ENCODE measurements around the gene SLC25A29.

DNA sequence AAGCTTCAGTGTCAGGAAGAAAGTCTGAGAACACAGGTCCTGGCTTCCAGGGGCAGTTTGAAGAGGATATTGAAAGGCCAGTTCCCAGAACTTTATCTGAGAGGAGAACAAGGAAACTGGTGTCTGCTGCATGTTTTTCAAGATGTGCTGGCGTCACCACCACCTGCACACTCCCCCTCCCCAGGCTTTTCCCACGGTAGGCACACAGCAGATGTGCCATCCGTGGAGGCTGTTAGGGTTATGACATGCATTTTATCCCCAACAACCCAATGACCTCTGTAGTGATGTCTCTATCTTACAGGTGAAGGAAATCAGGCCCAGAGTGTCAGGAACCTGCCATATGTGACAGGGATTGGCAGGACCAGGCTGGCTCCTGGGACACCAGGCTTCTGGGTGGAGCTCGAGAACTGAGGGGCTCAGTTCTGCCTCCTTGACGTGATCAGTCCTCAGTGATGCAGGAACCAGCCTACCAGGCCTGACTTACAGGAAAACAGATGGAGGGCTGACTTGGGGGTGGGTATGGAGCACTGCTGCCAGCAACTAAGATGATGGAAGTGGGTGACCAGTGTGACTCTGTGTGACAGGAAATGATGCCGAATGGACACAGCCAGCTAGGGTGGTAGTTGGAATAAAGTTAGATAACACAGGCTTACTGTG is 33.6 kb upstream of the SLC25A29 start:
- TF ChIP-seq CHD2 (IDR thresholded peaks at IDR 0.05; ENCODE audit: low read length, partially characterized antibody) = no peak
- TF ChIP-seq, protein P1, sequence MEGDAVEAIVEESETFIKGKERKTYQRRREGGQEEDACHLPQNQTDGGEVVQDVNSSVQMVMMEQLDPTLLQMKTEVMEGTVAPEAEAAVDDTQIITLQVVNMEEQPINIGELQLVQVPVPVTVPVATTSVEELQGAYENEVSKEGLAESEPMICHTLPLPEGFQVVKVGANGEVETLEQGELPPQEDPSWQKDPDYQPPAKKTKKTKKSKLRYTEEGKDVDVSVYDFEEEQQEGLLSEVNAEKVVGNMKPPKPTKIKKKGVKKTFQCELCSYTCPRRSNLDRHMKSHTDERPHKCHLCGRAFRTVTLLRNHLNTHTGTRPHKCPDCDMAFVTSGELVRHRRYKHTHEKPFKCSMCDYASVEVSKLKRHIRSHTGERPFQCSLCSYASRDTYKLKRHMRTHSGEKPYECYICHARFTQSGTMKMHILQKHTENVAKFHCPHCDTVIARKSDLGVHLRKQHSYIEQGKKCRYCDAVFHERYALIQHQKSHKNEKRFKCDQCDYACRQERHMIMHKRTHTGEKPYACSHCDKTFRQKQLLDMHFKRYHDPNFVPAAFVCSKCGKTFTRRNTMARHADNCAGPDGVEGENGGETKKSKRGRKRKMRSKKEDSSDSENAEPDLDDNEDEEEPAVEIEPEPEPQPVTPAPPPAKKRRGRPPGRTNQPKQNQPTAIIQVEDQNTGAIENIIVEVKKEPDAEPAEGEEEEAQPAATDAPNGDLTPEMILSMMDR (IDR thresholded peaks at IDR 0.05) = no peak
- no peak for TF ChIP-seq POLR2A (IDR thresholded peaks at IDR 0.05; ENCODE audit: low read length)
- no peak for TF ChIP-seq HOXA7 (CRISPR knock-in tag; IDR thresholded peaks at IDR 0.05)
- TF ChIP-seq CHD4 (IDR thresholded peaks at IDR 0.05; ENCODE audit: borderline replicate concordance) = no peak
- no peak for TF ChIP-seq MAZ (IDR thresholded peaks at IDR 0.05; ENCODE audit: borderline replicate concordance, low read depth, low read length)
- TF ChIP-seq RFX5 (IDR thresholded peaks at IDR 0.05) = no peak
- no peak for TF ChIP-seq RAD21 (conservative IDR thresholded peaks at IDR 0.05 in 1 of 2, IDR thresholded peaks at IDR 0.05 in 1 of 2)
- TF ChIP-seq RCOR1 (IDR thresholded peaks at IDR 0.05; ENCODE audit: low read depth, low read length) = no peak
- TF ChIP-seq, protein P2, sequence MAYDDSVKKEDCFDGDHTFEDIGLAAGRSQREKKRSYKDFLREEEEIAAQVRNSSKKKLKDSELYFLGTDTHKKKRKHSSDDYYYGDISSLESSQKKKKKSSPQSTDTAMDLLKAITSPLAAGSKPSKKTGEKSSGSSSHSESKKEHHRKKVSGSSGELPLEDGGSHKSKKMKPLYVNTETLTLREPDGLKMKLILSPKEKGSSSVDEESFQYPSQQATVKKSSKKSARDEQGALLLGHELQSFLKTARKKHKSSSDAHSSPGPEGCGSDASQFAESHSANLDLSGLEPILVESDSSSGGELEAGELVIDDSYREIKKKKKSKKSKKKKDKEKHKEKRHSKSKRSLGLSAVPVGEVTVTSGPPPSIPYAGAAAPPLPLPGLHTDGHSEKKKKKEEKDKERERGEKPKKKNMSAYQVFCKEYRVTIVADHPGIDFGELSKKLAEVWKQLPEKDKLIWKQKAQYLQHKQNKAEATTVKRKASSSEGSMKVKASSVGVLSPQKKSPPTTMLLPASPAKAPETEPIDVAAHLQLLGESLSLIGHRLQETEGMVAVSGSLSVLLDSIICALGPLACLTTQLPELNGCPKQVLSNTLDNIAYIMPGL (CRISPR knock-in tag; IDR thresholded peaks at IDR 0.05; ENCODE audit: borderline replicate concordance) = no peak

Data from A549 (cell line).